Loucy (cell line): ENCODE results near the gene TTC23.
A peak's percentile ranks its signal among the peaks of the same experiment; 100 is the strongest.

Source experiments
- H2AFZ ChIP-seq: fragments of 200-600 bp; sonication (generic); 2 replicates; pipeline ENCODE4 v1.6.0; 2016; ENCODE audit warnings: antibody characterized with exemption, mild to moderate bottlenecking, low read length, moderate library complexity
- H3F3A ChIP-seq: fragments of 200-600 bp; 2 replicates; pipeline ENCODE4 v1.6.0; 2016; ENCODE audit warnings: antibody characterized with exemption, low read depth, mild to moderate bottlenecking
- H3K27me3 ChIP-seq: fragments of 200-600 bp; sonication (generic); 2 replicates; pipeline ENCODE4 v1.6.1; 2014; ENCODE audit warnings: low read length, mild to moderate bottlenecking; ENCODE audit not compliant: insufficient read depth, poor library complexity, severe bottlenecking
- H3K36me3 ChIP-seq: fragments of 200-600 bp; sonication (generic); 2 replicates; pipeline ENCODE4 v1.6.1; 2016; ENCODE audit warnings: low read length; ENCODE audit not compliant: insufficient read depth
- H3K4me1 ChIP-seq: fragments of 200-600 bp; sonication (generic); 2 replicates; pipeline ENCODE4 v1.5.1; 2014; ENCODE audit warnings: low read length, mild to moderate bottlenecking; ENCODE audit not compliant: insufficient read depth, poor library complexity, severe bottlenecking
- H3K4me2 ChIP-seq: fragments of 200-600 bp; sonication (generic); 2 replicates; pipeline ENCODE4 v1.6.0; 2014; ENCODE audit warnings: antibody characterized with exemption, low read length, low read depth, mild to moderate bottlenecking; ENCODE audit not compliant: poor library complexity, severe bottlenecking
- H3K4me3 ChIP-seq: fragments of 200-600 bp; sonication (generic); 2 replicates; pipeline ENCODE4 v1.5.1; 2014; ENCODE audit warnings: low read length, mild to moderate bottlenecking, mixed read lengths; ENCODE audit not compliant: poor library complexity, severe bottlenecking
- H3K79me2 ChIP-seq: fragments of 200-600 bp; sonication (generic); 2 replicates; pipeline ENCODE4 v1.6.1; 2014; ENCODE audit warnings: low read length; ENCODE audit not compliant: insufficient read depth
- H3K9ac ChIP-seq: fragments of 200-600 bp; sonication (generic); 2 replicates; pipeline ENCODE4 v1.6.0; 2014; ENCODE audit warnings: mild to moderate bottlenecking, low read depth, low read length, moderate library complexity; ENCODE audit not compliant: poor library complexity, severe bottlenecking
- H3K9me2 ChIP-seq: fragments of 200-600 bp; sonication (generic); replicated peaks from 2 replicates; pipeline ENCODE4 v1.6.1; 2016; ENCODE audit warnings: low read depth, low read length, mixed read lengths
- H3K9me3 ChIP-seq: fragments of 200-600 bp; sonication (generic); 2 replicates; pipeline ENCODE4 v1.6.1; 2014; ENCODE audit warnings: mild to moderate bottlenecking, antibody characterized with exemption, low read length, low read depth; ENCODE audit not compliant: insufficient read depth
- H4K20me1 ChIP-seq: fragments of 200-600 bp; sonication (generic); 2 replicates; pipeline ENCODE4 v1.6.0; 2014; ENCODE audit warnings: antibody characterized with exemption, low read length, mild to moderate bottlenecking; ENCODE audit not compliant: insufficient read depth, poor library complexity, severe bottlenecking
- EZH2phosphoT487 ChIP-seq: fragments of 200-600 bp; IDR thresholded peaks from 2 replicates; pipeline ENCODE4 v1.6.1; 2018; ENCODE audit warnings: antibody characterized with exemption, mild to moderate bottlenecking, moderate library complexity, borderline replicate concordance
- TF ChIP-seq, protein P1 (sequence below): fragments of 200-600 bp; sonication (generic); conservative IDR thresholded peaks from 2 replicates; pipeline ENCODE4 v1.5.1; 2014; ENCODE audit warnings: mild to moderate bottlenecking, antibody characterized with exemption, low read length

The TTC23 gene

DNA sequence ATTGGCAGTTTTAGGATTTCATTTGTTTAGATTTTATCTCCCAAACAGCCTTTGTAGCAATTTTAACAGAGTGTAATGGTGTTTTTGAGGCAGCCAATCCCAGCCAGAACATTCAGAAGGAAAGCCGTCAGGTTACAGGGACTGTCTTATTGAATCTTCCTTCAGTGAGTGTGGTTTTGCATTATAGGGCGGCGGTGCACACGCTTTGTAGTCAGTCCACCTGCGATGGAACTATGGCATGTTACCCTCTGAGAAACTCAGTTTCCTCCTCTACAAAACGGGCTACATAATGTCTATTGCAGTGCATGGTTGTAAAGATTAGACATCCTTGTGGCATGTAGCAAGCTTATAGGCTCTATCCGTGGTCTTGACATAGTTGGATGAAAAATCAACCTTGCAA is 2.9 kb upstream of the TTC23 start:
- Histone ChIP-seq H3K27me3 (peaks cover 41% of the 10 kb centered on the region), H2AFZ (peak overlapping the region; percentile 88; the same call in 1 of the 2 replicates), H3K4me1 (peaks cover 23% of the 10 kb centered on the region), H3K4me2 (peak overlapping the region; percentile 81), H3K36me3 (no peaks in the 10 kb centered on the region), H3K9me2 (no peaks in the 10 kb centered on the region), H3F3A (no peaks in the 10 kb centered on the region), H3K4me3 (peak overlapping the region; percentile 82), H3K79me2 (no peaks in the 10 kb centered on the region), H3K9ac (peak overlapping the region; percentile 78), H4K20me1 (no peaks in the 10 kb centered on the region), H3K9me3 (no peaks in the 10 kb centered on the region)
- TF ChIP-seq, protein P1, sequence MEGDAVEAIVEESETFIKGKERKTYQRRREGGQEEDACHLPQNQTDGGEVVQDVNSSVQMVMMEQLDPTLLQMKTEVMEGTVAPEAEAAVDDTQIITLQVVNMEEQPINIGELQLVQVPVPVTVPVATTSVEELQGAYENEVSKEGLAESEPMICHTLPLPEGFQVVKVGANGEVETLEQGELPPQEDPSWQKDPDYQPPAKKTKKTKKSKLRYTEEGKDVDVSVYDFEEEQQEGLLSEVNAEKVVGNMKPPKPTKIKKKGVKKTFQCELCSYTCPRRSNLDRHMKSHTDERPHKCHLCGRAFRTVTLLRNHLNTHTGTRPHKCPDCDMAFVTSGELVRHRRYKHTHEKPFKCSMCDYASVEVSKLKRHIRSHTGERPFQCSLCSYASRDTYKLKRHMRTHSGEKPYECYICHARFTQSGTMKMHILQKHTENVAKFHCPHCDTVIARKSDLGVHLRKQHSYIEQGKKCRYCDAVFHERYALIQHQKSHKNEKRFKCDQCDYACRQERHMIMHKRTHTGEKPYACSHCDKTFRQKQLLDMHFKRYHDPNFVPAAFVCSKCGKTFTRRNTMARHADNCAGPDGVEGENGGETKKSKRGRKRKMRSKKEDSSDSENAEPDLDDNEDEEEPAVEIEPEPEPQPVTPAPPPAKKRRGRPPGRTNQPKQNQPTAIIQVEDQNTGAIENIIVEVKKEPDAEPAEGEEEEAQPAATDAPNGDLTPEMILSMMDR, result no peak
- no peak for TF ChIP-seq EZH2phosphoT487

DNA sequence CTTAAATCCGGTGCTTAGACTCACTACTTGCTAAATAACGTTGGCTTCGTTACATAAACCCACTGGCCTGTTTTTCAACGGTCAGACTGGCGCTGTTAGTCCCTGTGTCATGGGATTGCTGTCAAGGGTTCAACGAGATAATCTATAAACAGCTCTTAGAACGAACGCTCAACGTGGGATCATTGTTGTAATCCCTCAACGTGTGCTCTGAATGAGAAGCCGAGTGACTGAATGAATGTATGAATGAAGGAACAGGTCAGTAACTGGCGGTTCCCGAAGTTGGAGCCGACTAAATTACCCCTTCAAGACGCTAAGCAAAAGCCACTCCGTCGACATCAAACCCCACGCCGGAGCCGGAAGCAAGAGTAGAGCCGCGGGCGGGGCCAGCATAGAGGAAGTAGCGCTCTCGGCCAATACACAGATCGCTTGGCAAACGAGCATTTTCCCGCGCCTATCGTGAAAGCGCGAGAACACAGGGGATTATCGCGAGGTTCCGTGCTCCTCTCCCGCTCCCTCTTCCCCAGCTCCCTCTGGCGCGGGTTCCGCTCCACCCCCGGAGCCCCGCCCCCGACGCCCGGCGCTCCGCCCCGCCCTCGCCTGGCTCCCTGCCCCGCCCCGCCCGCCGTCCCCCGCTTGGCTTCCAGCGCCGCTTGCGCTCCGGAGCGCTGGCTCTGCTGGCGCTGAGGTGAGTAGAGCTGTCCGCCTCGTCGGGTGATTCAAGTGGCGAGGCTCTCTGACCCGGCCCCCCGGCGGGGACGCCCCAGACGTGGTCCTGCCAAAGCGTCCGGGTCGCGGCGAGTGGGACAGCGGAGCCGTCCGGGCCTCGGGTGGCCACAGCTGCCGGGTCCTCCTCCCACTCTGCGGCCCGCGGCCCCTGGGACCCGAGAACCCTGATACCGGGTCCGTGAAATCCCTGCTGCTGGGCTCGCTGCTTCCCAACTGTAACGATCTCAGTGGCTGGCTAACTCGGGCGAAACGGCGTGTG is 1.8 kb upstream of the TTC23 start, which contains the start of gene LRRC28:
Gene LRRC28 (plus strand): TSS at position 625 of the 985 bp plus-strand sequence. CDS start 4,477 bp downstream, outside the sequence.
- TF ChIP-seq EZH2phosphoT487, result no peak
- TF ChIP-seq, protein P1, result no peak
- peak within 1 kb of the TSS; percentile 91 for H2AFZ ChIP-seq
- peak within 1 kb of the TSS; percentile 82 for H3K4me3 ChIP-seq
- H3K4me1 ChIP-seq, result peaks cover 23% of the 10 kb centered on the region
- no peaks in the 10 kb centered on the region for H4K20me1 ChIP-seq
- no peaks in the 10 kb centered on the region for H3K9me2 ChIP-seq
- H3F3A ChIP-seq, result no peaks in the 10 kb centered on the region
- H3K79me2 ChIP-seq, result no peaks in the 10 kb centered on the region
- H3K36me3 ChIP-seq, result no peaks in the 10 kb centered on the region
- peak within 1 kb of the TSS; percentile 81 for H3K4me2 ChIP-seq
- H3K27me3 ChIP-seq, result peaks cover 50% of the 10 kb centered on the region
- H3K9ac ChIP-seq, result peak within 1 kb of the TSS; percentile 78
- no peaks in the 10 kb centered on the region for H3K9me3 ChIP-seq

DNA sequence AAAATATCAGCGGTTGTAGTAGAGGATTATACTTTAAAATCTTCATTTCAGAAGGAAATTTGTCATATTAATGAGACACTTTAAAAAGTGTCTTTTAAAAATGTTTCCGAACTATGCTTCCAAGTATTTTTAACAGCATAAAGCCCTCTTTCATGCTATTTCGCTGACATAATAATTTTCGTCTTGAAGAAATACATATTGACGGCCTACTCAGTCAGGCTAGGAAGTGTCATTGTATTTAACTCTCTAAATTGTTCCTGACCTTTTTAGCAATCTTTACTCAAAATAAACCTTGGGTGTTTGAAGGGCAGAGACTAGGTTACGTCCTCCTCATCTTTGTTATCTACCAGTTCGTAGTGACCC is 1.1 kb upstream of the TTC23 start:
- Histone ChIP-seq H3K27me3 (peaks cover 50% of the 10 kb centered on the region), H4K20me1 (no peaks in the 10 kb centered on the region), H3K4me1 (peaks cover 23% of the 10 kb centered on the region), H3K9ac (peak overlapping the region; percentile 41), H3K9me3 (no peaks in the 10 kb centered on the region), H3K4me3 (peak overlapping the region; percentile 82), H3F3A (no peaks in the 10 kb centered on the region), H3K9me2 (no peaks in the 10 kb centered on the region), H2AFZ (peak overlapping the region; percentile 91), H3K4me2 (peak overlapping the region; percentile 81), H3K36me3 (no peaks in the 10 kb centered on the region), H3K79me2 (no peaks in the 10 kb centered on the region)
- TF ChIP-seq, protein P1, result no peak
- TF ChIP-seq EZH2phosphoT487, result no peak
